ENCODE measurements around the gene PTOV1.

The PTOV1 gene

GRCh38 chr19:49858088-49858985 is 7.4 kb downstream of the PTOV1 start:
- peak in 38 of 58 donors; percentile 13 to 62 (median 35) for DNase-seq

DNA sequence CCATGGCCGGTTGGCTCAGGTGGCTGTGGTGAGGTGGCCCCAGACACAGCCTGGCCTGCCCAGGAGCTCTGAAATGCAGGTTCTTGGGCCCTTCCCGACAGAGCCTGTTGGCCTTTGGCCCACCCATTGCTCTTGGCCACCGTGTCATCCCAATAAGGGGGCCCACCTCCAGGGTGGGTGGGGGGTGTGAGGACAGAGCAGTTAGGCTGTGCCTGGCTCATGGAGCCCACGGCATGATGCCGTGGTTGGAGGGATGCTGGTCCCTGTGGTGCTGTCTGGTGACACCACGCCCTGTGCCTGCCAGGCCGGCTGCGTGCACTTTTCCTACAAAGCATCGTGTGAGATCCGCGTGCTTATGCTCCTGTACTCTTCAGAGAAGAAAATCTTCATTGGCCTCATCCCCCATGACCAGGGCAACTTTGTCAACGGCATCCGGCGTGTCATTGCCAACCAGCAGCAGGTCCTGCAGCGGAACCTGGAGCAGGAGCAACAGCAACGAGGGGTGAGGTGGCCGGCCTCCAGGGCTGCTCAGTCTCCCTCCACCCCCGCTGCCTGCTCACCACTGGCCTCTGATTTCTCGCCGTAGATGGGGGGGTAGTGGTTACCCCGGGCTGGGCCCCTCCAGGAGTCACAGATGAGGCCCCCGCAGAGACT is 8.8 kb downstream of the PTOV1 start:
- no peak for DNase-seq

DNA sequence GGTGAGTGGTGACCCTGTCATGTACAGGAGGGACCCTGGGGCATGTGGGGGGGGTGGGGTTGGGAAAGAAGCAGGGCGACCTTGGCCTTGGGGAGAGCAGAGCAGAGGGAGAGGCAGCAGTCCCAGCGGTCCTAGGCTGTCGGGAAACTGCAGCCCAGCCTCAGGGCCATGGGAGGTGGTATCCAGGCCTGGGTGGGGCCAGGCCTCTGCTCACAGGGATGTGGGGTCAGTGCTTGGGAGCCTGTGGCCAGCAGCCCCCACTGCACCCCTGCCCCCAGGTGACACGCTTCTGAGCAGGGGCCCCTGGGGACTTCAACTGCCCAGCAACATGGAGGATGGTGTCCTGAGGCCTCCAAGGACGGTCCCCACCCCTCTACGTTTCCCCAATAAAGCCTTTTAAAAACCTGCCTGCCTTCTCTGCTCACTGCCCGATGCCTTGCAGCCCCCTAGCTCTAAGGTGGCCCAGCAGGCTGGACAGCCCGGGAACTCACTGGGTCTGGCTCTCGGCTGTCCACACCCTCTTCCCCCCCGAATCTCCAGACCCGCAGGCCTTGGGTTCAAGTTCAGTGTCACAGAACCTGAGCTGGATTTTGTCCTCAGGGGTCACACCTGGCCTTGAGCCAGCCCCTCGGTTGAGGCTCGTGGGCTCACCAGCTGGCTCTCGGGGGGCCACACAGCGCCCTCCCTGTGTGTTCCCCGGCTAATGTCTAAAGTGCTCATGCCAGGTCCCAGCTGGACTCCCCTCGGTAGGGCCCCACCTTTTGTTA is 9.6 kb downstream of the PTOV1 start:
- no peak for DNase-seq

DNA sequence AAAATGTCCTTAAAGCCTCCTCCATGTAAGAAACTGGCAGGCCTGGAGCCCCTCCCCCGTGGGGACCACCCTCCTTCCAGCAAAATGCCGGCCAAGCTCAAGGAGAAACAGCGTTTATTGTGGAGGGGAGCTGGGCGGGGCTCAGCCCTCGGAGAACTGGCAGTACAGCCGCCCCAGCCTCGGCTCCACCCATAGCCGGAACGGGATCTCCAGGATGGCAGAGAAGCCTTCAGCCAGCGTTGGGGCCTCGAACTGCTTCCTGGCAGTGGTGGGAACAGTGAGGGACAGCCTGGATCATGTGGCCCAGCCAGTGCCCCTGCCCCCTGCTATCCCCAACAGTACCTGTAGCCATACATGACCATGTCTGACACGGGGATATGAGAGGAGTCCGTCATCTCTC is 10.1 kb downstream of the PTOV1 start:
- DNase-seq = peak in 6 of 58 donors; percentile 13 to 49 (median 22)

DNA sequence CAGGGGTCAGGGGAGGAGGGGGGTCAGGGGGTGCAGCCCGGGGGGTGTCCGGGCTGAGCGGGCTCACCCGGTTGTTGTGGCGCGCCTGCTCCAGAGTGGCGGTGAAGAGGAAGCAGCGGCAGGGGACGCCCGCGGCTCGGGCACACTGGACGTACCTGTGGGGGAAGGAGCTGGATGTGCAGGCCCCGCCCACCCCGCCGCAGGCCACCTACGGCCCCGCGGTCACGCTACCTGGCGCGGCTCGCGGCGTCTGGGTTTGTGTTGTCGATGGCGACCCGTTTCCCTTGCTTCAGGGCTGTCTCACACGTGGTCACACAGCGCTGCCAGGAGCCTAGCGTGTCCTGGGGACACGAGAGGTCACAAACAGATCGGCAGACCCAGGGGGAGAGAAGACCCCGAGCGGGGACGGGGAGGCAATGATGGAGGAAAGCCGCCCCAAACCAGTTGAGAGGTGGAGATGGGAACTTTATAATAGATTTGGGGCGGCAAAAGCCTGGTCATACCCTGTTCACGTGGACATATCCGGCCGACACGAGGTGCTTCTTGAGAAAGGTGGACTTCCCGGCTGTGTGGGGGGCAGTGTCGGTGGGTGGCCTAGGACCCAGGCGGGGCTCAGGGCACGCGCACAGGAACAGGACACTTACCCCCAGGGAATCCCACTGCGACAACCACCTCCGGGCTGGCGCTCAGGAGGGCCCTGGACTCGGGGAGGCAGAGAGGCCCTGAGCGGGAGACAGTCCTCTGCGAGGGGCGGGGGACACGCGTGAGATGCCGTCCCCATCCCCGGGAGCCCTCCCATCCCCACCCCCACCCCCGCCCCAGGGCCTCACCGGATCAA is 10.8 kb downstream of the PTOV1 start:
- no peak for DNase-seq

DNA sequence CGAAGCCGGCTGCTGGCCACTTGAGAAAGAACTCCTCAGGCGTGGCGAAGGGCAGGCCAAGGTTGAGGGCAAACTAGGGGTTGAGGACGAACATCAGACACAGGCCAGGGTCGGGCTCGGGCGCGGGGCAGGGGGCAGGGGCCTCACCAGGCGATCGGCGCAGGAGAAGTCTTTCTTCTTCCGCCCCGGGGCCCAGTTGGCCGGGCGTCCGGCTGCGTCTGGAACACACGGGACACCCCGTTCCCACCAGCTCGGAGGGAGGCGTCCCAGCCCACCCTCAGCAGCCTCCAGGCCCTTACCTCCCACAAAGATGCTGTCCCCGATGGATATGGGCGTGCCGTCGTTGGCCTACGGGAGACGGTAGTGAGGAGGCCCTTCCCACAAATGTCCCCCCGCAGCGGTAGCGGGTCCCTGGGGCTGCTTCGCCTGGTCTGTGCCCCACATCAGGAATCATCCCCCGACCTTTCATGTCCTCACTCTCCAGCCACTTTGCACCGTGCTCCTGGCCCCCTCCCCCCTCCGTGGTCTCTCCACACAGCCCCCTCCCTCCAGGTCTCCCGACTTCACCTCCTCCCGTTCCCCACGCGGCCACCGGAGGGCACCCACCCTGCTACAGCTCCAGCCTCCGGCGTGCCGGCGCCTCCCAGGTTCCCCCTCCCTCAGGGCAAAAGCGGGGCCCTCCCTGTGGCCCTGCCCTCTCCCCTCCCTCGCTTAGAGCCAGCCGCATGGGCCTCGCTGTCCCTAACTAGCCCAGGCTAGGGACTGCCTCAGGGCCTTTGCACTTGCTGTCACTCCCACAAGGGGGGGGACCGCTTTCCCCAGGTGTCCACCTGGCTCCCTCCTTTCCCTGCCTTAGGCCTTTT is 11.7 kb downstream of the PTOV1 start:
- DNase-seq = no peak

DNA sequence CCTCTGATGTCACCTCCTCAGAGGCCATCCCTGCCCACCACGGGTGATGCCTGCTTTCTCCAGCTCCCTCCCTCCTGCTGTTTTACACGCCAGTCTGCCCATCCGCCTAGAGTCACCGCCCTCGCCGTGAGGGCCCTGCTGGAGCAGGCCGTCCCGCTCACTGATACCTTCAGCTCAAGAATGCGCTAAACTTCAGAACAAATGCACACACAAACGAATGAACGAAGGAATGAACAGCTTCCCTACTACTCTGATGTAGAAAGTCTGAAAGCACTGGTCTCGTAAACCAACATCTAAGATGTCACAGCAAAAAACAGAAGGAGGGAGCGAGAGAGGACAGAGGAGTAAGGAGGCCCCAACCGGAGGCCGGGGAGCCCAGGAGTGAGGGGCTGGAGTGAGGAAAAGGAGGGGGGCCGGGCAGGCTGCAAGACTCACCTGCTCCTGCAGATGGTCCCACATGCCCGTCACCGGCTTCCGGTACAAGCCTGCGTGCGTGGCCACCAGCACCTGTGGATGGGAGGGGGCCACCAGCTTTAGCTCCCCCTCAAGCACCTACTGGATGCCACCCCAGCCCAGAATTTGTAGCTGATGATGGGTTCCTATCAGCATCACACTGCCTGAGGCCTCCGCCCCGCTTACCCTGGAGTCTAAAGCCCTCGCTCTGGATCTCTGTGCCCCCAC is 12.4 kb downstream of the PTOV1 start:
- DNase-seq = no peak

GRCh38 chr19:49863935-49864320 is 13.0 kb downstream of the PTOV1 start:
- DNase-seq = no peak

DNA sequence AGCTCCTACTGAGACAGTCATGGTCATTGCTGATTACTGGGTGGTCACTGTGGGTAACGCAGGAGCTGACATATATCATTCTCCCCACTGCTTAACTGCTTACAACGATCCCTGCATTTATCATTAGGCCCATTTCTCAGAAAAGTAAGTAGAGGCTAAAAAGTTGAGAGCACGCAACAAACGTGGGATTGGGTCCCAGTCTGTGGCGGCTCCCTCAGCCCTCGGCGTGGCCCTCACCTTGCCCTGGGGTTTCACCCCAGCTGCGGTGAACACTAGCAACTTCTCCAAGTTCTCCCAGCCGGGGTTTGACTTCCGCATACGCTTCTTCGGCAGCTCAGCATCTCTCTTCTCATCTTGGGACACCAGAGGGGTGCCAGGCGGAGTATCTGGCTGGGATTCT is 13.9 kb downstream of the PTOV1 start:
- no peak for DNase-seq

DNA sequence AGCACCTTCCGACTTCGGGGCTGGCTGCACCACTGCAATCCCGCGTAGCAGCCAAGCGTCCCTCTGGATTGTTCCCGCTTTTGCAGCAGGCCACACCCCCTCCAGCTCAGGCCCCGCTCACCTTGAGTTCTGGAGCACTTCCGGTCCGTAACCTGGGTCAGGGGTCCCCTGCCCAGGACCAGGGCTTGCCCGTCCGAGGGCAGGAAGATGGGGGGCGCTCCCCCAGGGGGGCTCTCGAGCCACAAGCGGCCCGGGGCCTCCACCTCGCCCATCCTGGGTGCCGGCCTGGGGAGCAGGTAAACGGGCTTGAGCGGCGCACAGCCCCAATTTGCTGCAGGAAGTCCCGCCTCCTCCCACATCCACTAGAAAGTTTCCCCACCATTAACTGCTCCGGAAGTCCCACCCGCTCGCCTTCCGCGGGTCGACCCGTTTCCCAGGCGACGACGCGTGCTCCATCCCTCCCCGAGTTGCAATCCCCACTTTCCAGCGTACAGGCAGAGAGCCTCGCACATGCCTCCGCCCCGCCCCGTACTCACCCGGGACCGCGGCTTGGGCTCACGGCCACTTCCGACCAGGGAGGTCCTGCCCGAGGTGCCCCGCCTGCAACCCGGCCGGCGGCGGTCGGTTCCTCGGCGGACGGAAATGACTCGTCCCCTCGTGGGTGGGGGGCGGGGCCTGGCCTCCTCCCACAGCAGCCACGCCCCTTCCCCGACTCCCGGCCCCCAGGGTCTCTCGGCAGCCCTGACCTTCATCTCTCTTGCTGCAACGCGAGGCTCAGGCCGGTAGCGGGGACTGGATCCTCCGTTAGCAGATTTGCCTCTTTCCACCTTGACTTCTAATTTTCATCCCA is 16.2 kb downstream of the PTOV1 start, which contains the start of gene PNKP:
TSS of gene PNKP (minus strand) at position 644 of the 850 bp plus-strand sequence. CDS start at position 272, 372 bp downstream.
- DNase-seq = peak; percentile 33 to 99 (median 93)

DNA sequence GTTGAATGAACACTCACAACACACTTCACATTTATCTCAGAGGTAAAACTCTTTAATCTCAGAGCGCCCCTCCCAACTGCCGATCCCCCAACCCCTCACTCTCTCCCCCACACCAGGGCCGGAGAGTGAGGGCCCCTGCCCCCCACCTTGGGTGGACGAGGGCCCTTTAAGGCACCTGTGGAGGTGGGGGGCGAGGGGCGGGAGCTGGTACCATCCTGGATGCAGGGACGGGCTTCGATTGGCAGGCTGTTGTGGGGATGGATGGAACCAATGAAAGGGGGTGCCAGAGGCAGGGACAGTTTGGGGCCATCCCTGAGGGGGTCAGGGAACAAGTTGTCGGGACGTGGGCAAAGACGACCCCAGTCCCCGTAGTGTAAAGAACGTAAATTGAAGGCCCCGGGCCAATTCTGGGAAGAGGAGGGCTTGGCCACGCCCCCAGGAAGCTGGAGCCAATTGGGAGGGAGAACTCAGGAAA is 18.1 kb downstream of the PTOV1 start:
- DNase-seq = peak in 2 of 58 donors; percentile 97 to 98

DNA sequence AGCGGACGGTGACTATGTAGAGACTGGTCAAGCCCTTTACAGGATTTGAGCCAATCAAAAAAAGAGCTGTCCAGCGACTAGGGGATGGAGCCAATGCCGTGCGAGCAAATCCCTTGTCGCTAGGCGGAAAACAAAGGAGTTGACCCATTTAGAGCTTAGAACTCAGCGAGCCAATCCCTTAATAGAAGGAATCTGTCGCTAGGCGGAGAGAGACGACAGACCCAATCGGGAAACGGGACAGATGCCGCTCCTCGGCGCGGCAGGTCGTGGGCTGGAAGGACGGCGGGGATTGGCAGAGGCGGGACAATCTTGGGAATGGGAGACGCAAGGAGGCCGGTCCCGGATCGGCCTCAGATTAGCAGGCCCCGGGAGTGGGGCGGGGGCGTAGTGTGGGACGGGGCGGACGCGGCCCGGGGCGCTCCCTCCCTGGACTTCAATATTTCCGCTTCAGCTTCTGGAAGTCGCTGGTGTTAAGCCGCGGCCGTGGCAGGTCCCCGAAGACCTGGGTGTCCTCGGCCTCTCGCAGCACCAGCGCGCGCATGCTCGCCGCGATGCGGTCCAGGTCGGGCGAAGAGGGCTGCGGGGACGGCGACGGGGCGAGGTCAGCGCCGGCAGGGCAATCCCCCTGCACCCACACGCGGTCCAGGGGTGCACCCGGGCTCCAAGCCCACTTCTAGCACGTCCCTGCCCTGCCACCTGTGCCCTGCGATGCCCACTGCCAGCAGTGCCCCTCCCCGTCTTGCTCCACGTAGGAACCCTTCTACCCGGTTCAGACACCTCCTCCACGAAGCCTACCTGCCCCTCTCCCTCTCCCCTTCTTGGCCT is 18.7 kb downstream of the PTOV1 start:
- DNase-seq = peak; percentile 91 to 100 (median 98)

GRCh38 chr19:49870309-49870901 is 19.4 kb downstream of the PTOV1 start:
- DNase-seq = peak in 5 of 58 donors; percentile 12 to 40 (median 18)

- no peak for DNase-seq
Measured at GRCh38 chr19:49871349-49871985, 20.5 kb downstream of the PTOV1 start.

DNA sequence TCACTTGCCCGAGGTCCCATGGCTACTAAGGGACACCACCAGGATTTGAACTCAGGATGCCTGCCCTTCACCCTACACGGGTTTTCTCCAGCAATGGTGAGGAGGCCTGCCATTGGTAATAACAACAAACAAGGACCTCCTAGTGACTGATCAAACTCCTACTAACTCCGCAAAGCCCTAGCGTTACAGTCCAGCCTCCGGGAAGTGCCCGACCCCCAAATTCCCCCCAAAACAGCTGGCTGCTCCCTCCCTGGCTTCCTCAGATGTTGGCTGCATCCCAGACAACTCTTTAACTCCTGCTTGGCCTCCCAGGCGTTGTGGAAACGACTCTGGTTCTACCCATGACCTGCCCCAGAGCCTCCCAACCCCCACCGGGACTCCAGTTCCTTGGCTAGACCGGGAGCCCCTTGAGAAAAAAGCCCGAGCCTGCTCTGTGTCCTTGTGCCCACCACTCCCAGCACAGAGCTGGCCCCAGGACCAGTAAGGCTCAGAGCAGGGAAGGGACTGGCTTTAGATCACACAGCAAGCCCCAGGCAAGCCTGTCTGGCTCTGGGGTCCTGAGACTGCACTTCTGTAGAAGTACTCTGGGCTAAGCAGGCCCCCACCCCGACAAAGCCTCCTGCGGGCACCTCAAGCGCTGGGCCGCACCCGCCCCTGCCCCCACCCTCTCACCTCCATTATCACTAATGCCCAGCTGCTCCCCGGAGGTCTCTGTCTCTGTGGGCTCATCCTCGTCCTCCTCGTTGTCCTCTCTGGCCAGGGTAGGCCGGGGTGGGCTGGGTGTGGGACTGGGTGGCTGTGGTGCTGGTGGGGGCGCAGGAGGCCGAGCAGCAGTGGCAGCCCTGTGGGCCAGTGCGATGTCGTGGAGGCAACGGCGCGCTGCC is 21.5 kb downstream of the PTOV1 start:
- DNase-seq = no peak

All from anterior cingulate cortex (tissue), 58 donors.